ENCODE data around the gene PTRH1. TPM values are rescaled to one million over a fixed set of nuclear protein-coding genes. Genes with fewer than 3 reads are reported as not detected.

The PTRH1 gene
- total and polyA plus RNA-seq, 2 of the 4 experiments (the other 2 are of a cell fraction): 5.4 to 14.8 TPM

GRCh38 chr9:127739614-127740330 is 24.3 kb upstream of the PTRH1 start:
- 82% methylated on average over 14 of the region's 19 CpGs; no CpG with 5 or more reads in 1 of the 2 experiments for WGBS, 2 experiments (ENCODE audit: extremely low coverage in 2 of 2, insufficient read length in 1 of 2)
- peak overlapping the region; percentile 61; the same call in 1 of the 2 replicates for H2AK5ac ChIP-seq (ENCODE audit: low read depth, low read length)
- no peak overlapping the region for H3K4me2 ChIP-seq (ENCODE audit: low read depth, low read length)
- dilution Hi-C loops (cut with HindIII; ENCODE audit: low sequenced_read_pairs, unreplicated experiment): no loop called here
- H2BK15ac ChIP-seq (ENCODE audit: low read depth, low read length): no peak overlapping the region
- no peak overlapping the region for H4K8ac ChIP-seq (ENCODE audit: low read depth in 2 of 2, low read length in 2 of 2)
- no peaks in the 10 kb centered on the region for H3K9me3 ChIP-seq (ENCODE audit: control insufficient read depth, insufficient read depth, low read length)
- POLR2A ChIA-PET (ENCODE audit: unreplicated experiment): no interaction called here
- H2AFZ ChIP-seq (replicated peaks; ENCODE audit: low read length, poor library complexity): peak overlapping the region; percentile 56
- H3K36me3 ChIP-seq (ENCODE audit: control insufficient read depth, insufficient read depth, low read length): no peaks in the 10 kb centered on the region
- H3K18ac ChIP-seq (ENCODE audit: low read depth, low read length): no peak overlapping the region
- peak overlapping the region; percentile 10; the same call in 1 of the 2 replicates for H3K4ac ChIP-seq (ENCODE audit: low read depth, low read length)
- CTCF ChIA-PET: interaction anchor here (1.4 kb wide), 1 partner anchor 23 kb away, joined by 4 read pairs; no protein-coding TSS in a partner anchor
- H2BK5ac ChIP-seq (ENCODE audit: low read depth, low read length, poor library complexity, severe bottlenecking): no peak overlapping the region
- H3K4me3 ChIP-seq (ENCODE audit: insufficient read depth, low read depth, low read length): no peak overlapping the region
- intact Hi-C loops (cut with micrococcal nuclease): loop anchor here (5.0 kb wide), 1 partner anchor 378 kb away; no protein-coding TSS in a partner anchor
- H3K23ac ChIP-seq (ENCODE audit: low read depth, low read length): peak overlapping the region; percentile 9; the same call in 1 of the 2 replicates
- H4K5ac ChIP-seq (ENCODE audit: low read depth, low read length): no peak overlapping the region
- H2BK20ac ChIP-seq (ENCODE audit: low read depth, low read length): peak overlapping the region; percentile 23; the same call in 1 of the 2 replicates
- no peak overlapping the region for H4K91ac ChIP-seq (ENCODE audit: insufficient read depth, low read depth, low read length)
- H3K9ac ChIP-seq (ENCODE audit: low read depth, low read length): no peak overlapping the region
- peaks cover 8% of the 10 kb centered on the region; the same call in 1 of the 2 replicates for H3K27me3 ChIP-seq (ENCODE audit: control insufficient read depth, insufficient read depth, low read length)
- H3K79me1 ChIP-seq (ENCODE audit: low read depth in 1 of 2, low read length in 2 of 2): no peaks in the 10 kb centered on the region
- 0 out of 2 replicates have a peak, but pooled peaks cover 5% of the 10 kb centered on the region for H3K9me1 ChIP-seq (ENCODE audit: insufficient read depth, low read length)
- in situ Hi-C loops (cut with MboI; ENCODE audit: low sequenced_read_pairs): loop anchor here (5.0 kb wide), 1 partner anchor 43 kb away; no protein-coding TSS in a partner anchor
- H3K4me1 ChIP-seq (ENCODE audit: control insufficient read depth, insufficient read depth, low read length): no peaks in the 10 kb centered on the region
- H4K20me1 ChIP-seq (ENCODE audit: insufficient read depth, low read length): peaks cover 7% of the 10 kb centered on the region; the same call in 1 of the 2 replicates
- ATAC-seq (ENCODE audit: low read depth): no peak
- H3K56ac ChIP-seq (ENCODE audit: extremely low read depth, insufficient read depth, low read length): no peak overlapping the region
- H2BK120ac ChIP-seq (ENCODE audit: low read depth, low read length): no peak overlapping the region
- BruUV-seq (replicated peaks): no TSS peak
- H3K27ac ChIP-seq (ENCODE audit: insufficient read depth, low read length): no peak overlapping the region
- peak overlapping the region; percentile 50 for H2AK9ac ChIP-seq (replicated peaks; ENCODE audit: low read depth, low read length, poor library complexity)
- no peak for DNase-seq
- H3K14ac ChIP-seq (replicated peaks; ENCODE audit: low read depth, low read length): no peak overlapping the region
- no peak for TF ChIP-seq MAFK (IDR thresholded peaks at IDR 0.05; ENCODE audit: low read depth, low read length)
- no peak for TF ChIP-seq NFE2L2 (IDR thresholded peaks at IDR 0.05; ENCODE audit: low read depth, low read length)
- TF ChIP-seq RFX5 (IDR thresholded peaks at IDR 0.05; ENCODE audit: low read depth, low read length): no peak
- no peak for TF ChIP-seq MXI1 (IDR thresholded peaks at IDR 0.05; ENCODE audit: borderline replicate concordance, low read depth, low read length)
- TF ChIP-seq RAD21 (IDR thresholded peaks at IDR 0.05; ENCODE audit: low read length): no peak
- no peak for TF ChIP-seq MAZ (IDR thresholded peaks at IDR 0.05; ENCODE audit: borderline replicate concordance, low read depth, low read length)
- no peak for TF ChIP-seq FOS (IDR thresholded peaks at IDR 0.05; ENCODE audit: low read depth, low read length)
- TF ChIP-seq USF2 (IDR thresholded peaks at IDR 0.05; ENCODE audit: low read depth, low read length): no peak
- no peak for TF ChIP-seq CEBPB (IDR thresholded peaks at IDR 0.05; ENCODE audit: low read depth, low read length)
- TF ChIP-seq BHLHE40 (IDR thresholded peaks at IDR 0.05; ENCODE audit: low read depth, low read length): no peak
- no peak for TF ChIP-seq RCOR1 (IDR thresholded peaks at IDR 0.05; ENCODE audit: insufficient replicate concordance, low read length)
- no peak for TF ChIP-seq CTCF (conservative IDR thresholded peaks at IDR 0.05; ENCODE audit: low read depth, low read length)
- TF ChIP-seq CHD1 (IDR thresholded peaks at IDR 0.05; ENCODE audit: low read depth, low read length): no peak
- TF ChIP-seq SMC3 (IDR thresholded peaks at IDR 0.05; ENCODE audit: low read depth, low read length): no peak
- TF ChIP-seq POLR2A (IDR thresholded peaks at IDR 0.05; ENCODE audit: low read depth, low read length): no peak

Measured in IMR-90 (cell line).